NK-92 (cell line): ENCODE data around the gene SRGAP2C.
"Not testable (repeated sequence)": the region's sequence is repeated elsewhere in the genome, so short reads cannot be mapped to it uniquely, and the experiment has no call there.

Experiments used
- DNase-seq: peaks from one replicate; lab custom pipeline; 2025; ENCODE audit not compliant: unreplicated experiment; lab: John Stamatoyannopoulos, UW

Gene SRGAP2C

DNA sequence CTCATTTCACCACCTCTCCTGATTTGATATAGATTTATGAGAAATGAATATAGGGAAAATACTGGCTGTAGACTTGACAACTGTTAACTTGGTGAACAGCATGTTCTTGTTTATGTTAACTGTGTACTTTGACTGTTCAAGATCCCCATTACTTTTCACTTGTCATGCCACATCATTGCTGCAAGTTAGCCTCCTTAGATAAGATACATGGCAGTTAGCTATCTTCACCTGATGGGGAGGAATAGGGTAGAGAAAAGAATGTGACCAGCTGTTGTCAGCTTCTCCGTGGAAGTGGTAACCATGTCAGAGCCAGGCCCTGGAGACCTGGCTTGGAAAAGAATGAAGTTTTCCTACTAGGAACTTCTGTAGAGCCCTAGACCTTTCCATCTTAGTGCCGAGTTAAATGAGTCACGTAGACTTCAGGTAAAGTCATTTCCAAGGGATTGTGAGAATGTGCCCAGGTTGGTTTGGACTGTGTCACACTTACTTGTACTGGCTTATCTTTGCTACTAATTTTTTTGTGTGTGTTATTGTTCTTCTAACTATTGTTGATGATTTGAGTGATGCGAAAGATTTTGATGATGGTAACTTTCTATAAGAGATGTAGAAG is 41.6 kb downstream of the SRGAP2C start:
- DNase-seq = not testable (repeated sequence)

DNA sequence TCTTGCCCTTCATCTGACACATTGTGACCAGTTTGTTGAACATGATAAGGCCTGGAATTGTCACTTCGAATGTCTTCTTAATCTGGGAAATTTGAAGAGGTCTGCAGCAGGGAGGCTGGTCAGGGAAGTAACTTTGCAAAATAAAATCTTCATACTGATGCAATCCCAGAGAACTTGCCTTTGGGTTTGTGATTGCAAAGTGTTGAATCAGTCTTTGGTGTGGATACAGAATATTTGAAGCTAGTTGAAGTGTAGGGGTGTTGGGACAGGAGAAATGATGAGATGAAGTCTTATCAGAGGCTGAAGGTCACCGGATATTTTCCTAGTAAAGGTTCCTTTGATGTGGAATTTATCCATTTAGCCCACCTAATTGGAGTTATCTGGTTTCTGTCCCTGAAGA is 42.1 kb downstream of the SRGAP2C start:
- not testable (repeated sequence) for DNase-seq

DNA sequence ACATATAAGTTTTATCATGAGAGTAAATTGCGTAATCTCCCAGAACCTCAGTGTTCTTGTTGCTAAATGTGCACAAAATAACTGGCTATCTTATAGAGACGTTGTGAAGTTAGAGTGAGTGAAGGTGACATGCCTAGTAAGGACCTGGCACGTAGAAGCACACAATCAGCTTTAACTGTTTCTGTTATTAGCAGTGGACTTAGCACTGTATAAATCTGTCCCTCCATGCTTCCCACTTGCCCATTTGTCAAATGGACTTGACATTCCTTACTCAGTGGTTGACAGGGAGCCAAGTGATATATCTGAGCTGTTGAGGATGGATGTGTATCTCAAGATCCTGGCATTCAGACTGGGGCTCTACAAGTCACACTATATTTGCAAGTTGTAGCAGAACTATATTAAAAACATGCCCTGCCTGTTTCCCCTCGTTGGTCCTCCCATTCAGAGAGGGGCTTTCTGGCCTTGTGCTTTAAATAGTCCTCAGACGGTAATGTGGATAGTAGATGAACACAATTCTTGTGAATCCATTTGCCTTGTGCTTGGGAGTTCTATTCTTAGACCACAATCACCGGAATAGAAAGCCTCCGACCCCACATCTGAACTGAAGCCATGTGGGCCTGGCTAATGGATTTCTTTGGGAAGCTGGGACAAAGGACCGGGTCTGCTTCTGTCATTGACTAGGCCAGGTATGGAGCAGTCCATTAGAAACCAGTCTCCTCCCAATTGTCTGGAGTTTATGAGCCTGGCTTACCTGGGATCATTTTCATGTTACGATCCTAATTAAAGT is 43.0 kb downstream of the SRGAP2C start:
- DNase-seq = not testable (repeated sequence)

DNA sequence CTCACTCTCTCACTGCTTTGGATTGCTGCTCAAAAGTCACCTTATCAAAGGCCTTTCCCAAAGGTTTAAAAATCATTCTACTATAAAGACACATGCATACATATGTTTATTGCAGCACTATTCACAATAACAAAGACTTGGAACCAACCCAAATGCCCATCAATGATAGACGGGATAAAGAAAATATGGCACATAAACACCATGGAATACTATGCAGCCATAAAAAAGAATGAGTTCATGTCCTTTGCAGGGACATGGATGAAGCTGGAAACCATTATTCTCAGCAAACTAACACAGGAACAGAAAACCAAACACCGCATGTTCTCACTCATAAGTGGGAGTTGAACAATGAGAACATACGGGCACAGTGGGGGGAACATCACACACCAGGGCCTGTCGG is 45.9 kb downstream of the SRGAP2C start:
- DNase-seq = not testable (repeated sequence)

DNA sequence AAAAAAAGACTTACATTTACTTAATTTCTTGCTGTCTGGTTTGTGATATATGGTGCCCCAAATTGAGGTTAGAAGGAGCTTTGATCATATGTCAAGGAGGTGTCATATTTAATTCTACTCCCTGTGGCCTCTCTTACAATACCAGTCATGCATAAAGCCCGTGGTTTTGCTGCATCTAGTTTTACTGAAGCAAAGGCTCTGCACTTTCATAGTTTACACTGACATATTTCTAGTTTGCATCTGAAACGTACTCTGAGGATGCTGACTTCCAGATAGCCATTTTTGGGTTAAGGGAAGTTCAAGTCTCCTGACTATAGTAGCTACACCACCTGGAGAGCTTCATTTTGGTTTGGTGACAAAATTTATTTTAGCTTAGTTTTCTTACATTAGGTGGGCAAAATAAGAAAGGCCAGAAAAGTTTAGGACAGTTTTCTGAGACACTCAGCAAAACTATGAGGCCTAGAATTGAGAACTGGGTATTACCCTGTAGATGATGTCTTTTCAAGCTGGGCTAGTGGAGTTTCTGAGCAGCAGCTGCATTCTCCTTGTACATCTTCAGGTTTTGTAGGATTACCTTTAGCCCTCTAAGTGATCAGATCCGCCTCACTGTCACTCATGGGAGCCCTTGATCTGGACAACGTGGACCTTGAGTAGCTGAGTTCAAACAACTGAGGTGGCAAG is 47.8 kb downstream of the SRGAP2C start:
- not testable (repeated sequence) for DNase-seq

DNA sequence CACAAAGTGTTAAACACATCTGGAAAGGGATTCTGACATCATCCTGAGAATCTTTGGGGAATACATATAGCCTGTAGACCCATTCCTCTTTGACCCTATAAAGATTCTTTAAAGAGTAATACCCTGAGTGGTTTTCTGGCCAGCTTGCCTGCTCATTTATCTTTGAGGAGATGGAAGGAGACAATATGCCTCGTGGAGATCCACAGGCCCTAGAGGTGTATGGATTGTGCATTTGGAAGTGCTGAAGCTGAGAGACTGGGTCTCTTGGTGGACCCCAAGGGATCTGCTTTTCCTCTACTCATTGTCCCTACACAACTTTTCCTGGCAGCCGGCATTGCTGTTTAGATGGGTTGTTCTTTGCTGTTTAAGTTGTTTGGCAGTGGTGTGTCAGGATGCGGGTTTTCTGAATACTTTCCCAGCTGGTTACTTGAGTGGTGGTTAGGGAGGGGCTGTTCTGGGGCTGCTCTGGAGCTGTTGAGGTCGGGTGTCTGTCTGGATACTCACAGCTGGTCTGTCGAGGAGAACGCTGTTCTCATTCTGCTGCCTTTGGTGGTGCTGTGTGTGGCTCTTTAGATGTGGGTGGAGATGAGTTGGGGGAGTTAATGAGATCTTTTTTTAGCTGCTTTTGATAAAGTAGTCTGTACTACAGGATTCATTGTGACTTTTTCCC is 49.5 kb downstream of the SRGAP2C start:
- DNase-seq = not testable (repeated sequence)

DNA sequence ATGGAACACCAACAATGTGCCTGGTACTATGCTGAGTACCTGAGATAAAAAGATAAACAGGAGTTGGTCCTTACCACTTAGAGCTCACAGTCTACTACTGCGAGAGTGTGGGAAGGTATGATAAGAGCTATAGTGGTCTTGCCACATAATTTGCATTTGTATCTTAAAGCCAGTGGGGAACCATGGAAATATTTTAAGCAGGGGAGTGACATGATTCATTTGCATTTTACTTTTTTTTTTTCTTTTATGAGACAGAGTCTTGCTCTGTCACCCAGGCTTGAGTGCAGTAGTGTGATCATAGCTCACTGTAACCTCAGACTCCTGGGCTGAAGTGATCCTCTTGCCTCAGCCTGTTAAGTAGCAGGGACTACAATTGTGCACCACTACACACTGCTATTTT is 53.6 kb downstream of the SRGAP2C start:
- not testable (repeated sequence) for DNase-seq

DNA sequence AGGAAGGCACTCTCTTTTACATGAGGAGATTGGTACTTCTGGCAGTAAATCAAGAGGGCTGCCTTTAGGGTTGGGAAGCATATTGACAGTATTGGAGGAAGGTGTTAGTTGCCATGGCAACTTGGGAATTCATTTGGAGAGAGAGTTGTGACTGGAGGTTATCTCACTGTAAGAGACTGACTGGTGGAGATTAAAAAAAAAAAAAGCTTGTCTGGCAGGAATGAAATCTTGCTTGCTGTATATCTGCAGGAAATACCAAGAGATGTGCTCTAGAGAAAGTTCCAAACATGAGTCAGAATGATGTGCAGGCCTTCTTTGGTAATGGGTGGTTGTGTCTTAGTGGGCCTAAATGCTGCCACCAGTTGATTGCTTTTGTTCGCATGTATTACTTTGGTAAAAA is 59.1 kb downstream of the SRGAP2C start:
- not testable (repeated sequence) for DNase-seq

DNA sequence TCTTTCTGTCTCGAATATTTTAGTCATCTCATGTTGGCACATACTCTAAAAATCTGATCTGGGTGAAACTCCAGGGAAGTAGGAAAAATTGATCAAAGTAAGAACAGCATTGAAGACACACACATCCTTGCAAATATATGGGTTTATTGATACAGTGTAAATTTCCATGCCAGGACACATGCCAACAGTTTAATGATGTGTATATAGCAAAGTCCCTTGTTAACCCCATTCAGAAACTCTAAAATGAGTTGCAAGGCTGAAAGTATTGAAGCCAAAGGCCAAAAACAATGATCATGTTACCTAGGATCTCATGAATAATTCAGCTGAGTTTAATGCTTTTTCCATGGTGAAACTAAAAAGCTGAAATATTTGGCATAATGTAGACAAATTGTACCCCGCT is 61.6 kb downstream of the SRGAP2C start:
- DNase-seq = not testable (repeated sequence)

DNA sequence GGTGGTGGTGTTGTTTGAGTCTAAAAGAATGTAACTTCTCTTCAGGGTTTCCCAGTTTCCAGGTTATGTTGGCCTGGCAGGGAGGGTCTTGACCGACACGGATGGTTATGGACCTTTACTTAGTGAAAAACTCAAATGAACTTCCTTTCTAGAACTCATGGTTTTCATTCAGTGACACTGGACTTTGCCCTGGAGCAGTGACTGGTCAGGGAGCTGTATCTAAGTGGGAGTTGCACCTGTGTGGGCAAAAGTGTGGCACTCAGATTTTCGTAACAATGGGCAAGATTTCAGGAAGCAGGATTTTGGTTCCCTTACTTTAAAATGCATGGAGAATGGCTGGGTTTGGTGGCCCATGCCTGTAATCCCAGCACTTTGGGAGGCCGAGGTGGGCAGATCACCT is 67.9 kb downstream of the SRGAP2C start:
- not testable (repeated sequence) for DNase-seq

DNA sequence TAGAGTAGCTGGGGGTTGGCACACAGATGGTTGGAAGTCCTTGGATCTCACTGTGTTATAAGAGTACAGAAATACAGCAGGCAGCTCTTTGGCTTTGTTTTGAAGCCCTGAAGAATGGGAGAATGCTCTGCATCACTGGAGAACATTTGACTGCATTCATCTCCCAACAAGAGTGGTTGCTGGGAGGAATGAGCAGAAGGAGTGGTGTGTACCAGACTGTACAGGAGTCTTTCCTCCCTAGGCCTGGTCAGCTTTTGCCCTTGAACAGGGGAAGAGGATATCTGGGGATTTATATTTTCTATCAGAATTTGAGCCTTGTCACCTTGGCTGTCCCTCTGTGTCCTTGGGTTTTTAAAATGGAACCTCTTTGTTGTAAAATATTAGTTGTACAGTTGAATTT is 69.8 kb downstream of the SRGAP2C start:
- DNase-seq = not testable (repeated sequence)

DNA sequence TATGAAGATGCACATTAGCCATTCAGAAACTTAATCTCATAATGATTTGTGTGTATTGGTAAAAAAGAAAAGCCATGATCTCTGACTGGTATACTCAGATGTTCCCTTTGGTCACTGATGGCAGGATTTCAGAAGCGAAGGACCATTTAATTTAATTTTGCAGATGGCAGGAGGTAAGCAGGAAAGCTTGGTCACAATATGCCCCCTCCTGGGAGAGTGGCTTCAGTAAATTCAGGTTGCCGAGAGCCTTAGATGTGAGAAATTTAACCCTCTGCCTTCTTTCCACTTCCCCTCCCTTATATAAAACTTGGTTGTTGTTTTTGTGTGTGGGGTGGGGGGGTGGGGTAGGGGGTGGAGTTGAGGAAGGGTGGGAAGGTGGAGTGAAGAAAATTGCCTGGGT is 72.9 kb downstream of the SRGAP2C start:
- not testable (repeated sequence) for DNase-seq

DNA sequence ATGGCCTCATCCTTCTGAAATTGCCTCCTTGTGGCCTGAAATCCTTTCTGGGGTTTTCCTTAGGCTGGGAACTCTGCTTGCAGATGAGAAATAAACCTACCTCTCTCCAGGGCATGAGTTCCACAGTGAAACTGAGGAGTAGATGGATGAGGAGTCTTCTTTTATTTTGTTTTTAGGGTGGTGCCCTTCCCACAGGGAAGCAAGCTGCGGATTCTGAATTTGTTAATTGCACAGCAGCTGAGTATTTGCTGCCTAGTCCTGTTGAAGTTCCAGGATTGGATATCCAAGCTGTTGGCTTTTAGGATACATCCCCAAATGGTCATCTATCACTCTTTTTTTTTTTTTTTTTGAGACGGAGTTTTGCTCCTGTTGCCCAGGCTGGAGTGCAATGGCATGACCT is 73.4 kb downstream of the SRGAP2C start:
- not testable (repeated sequence) for DNase-seq

DNA sequence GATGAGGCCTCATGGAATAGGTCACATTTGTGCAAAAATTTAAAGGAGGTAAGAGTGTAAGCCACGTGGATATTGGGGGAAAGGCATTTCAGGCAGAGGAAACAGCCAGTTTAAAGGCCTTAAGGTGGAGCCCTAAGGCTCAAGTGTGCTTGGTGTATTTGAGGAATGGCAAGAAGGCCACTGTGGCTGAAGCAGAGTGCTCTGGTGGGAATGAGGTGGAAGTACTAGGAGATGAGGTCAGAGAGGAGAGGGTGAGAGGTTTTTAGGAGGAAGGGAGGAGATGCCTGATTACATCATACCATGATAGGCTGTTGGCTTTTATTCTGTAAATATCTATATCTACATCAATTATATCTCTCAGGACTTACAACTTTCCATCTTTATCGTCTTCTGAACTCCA is 75.4 kb downstream of the SRGAP2C start:
- not testable (repeated sequence) for DNase-seq

DNA sequence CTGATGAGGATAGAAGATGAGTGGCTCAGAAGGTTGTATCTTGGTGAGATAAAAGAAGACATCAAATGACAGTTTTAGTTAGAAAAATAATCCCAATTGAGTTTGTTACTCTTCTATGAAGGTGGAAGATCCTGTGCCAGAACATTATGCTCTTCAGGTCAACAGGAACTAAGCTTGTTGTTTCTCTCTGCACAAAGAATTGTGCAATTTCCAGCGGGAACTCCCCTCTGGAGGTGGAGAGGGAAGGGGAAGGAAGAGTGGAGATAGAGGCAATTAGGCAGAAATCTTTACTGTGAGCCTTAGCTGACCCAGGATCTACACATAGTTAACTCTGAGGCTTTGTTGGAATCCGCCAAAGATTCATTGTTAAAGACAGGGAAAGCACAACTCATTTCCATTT is 77.4 kb downstream of the SRGAP2C start:
- not testable (repeated sequence) for DNase-seq

DNA sequence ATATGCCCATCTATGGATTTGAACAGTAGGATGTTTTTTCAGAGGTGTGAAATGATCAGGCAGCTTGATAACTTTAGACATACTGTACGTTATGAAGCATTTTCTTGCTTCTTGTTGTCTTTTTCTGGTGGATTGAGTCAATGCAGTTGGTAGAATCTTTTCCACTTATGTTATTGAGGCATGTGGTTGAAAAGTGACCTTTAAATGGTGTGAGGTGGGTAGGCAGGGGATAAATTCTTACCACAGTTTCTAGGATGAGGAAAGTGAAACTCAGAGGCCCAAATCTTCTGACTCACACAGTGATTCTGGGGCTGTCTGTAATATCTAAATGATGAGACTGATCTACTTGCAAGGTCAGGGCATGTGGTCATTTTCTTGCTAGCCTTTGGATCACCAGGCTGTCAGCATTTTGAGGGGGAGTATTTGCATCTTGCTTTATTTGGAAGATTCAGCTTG is 79.0 kb downstream of the SRGAP2C start:
- DNase-seq = not testable (repeated sequence)

DNA sequence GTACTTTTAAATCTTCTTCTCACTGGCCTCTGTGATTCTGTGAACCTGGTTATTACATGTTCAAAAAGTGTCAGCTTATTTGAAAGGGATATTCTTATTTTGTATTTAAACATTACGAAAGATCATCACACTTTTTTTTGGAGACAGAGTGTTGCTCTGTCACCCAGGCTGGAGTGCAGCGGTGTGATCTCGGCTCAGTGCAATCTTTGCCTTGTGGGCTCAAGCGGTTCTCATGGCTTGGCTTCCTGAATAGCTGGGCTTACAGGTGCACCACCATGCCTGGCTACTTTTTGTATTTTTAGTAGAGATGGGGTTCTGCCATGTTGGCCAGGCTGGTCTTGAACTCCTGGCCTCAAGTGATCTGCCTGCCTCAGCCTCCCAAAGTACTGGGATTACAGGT is 82.3 kb downstream of the SRGAP2C start:
- not testable (repeated sequence) for DNase-seq

DNA sequence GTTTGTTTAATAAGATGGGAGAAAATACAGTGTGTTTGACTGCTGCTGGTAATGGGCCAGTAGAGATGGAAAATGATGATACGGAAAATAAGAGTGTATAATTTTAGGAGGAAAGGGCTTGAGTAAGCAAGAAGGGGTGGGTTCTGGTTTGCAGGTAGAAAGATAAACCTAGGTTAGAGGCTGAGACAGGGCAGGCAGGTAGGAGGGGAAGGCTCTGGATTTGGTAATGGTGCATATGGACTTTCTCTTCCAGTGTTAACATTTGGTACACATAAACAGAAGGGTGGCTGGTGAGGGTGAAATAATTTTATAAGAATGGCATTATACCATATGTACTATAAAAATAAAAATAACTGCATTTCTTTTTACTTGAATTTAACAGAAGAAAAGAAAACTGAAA is 84.5 kb downstream of the SRGAP2C start:
- DNase-seq = not testable (repeated sequence)

DNA sequence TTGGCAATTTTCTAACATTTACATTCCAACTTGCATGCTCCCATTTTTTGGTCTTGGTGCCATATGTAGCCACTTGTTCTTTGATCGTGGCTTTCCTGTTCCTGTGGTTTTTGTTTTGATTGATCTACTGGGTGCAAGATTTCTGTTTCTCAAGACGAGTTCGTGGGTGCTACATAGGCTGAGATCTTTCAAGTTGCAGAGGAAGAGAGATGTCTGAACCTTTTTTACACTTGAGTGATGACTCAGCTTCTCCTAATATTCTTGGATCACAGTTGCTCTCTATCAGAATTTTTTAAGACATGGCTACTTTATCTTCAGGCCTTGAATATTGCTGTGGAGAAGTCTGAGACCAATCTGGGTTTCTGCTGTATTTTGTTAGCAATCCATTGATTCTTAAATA is 85.2 kb downstream of the SRGAP2C start:
- not testable (repeated sequence) for DNase-seq

DNA sequence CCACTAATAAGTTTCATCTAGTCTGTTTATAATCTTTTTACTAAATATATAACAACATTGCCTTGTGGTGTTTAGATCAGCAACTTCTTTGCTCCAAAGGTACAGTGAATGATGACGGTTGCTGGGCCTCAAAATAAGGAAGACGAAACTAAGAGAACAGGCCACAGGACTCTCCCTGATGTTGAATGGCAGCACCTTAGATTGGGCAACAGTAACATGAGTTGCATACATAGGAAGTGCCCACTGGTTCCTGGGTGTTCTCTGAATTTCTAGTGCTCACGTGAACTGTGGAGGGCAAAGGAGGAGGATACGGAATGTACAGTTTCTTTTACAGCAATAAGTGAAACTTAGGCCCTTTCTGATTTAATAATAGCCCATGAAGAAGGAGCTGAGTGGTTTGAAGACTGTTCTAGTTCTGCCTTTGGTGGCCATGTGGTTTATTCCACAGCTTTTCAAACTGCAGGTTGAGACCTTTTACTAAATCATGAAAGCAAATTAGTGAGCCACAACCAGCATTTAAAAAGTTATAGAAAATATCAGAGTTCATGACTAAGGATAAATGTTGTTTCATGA is 86.5 kb downstream of the SRGAP2C start:
- DNase-seq = not testable (repeated sequence)

DNA sequence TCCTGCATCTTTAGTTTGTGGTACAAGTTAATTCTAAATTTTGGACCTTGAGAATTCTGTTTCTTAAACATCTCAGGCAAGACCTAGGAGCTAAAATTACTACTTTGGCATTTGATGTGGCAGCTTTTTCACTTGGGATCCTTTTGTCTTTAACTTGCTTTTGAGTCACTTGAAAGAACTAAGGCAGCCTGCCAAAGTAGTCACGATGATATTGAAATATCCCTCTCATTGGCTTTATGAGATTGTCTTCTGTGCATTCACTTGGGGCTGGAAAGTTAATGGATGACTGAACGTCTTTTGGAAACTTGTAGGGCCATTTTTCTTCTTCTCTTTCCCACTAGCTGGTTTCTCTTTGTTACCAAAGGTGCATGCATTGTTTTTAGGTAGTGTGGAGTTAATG is 90.7 kb downstream of the SRGAP2C start:
- DNase-seq = not testable (repeated sequence)
